ENCODE measurements around the gene LY9.

DNA sequence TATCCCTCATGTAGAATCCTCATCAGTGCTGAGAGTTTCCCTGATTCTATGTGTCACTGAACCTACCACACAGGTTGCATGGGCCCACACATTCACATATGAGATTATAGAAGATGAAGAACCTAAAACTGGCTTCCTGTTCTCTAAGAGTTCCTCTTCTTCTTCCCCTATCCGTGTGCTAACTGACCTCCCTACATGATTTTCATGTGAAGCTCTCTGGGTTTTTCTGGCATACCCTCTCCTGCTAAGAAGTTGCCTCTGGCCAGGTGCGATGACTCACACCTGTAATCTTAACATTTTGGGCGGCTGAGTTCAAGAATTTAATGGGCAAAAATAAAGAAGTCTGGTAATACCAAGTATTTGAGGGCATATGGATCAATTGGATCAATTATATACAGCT lies 72.2 kb downstream of the LY9 start:
- TF ChIP-seq EZH2 (IDR thresholded peaks at IDR 0.05; ENCODE audit: insufficient read depth, poor library complexity, severe bottlenecking) (no peak), EZH2phosphoT487 (IDR thresholded peaks at IDR 0.05; ENCODE audit: insufficient read depth, low read depth) (no peak)
